Fibroblast of peridontal ligament (primary cell): ENCODE data around the gene COASY.
"Not testable (repeated sequence)": the region's sequence is repeated elsewhere in the genome, so short reads cannot be mapped to it uniquely, and the experiment has no call there.

Experiments used
- DNase-seq: peaks from one replicate; pipeline ENCODE4 v3.0.0-alpha.2; 2010; ENCODE audit errors: extremely low read depth

Gene COASY

DNA sequence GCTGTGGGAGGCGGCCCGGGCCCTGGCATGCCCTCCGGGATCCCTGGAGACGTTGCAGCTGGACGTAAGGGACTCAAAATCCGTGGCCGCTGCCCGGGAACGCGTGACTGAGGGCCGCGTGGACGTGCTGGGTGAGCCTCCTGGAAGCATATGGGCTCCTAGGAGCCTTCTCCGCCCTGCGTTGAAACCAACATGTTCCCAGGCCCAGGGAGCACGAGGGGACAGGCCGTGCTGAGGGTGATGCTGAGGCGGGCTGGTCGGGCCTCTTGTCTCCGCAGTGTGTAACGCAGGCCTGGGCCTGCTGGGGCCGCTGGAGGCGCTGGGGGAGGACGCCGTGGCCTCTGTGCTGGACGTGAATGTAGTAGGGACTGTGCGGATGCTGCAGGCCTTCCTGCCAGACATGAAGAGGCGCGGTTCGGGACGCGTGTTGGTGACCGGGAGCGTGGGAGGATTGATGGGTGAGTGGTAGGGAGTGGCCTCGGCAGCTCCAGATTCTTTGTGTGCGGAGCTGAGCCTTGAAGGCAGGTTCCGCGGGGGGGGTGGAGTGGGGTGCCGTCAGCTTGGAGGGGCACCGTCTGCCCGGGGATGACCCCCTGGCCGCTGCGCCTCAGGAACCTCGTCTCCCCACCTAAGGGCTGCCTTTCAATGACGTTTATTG is 8.7 kb upstream of the COASY start:
- DNase-seq = no peak

DNA sequence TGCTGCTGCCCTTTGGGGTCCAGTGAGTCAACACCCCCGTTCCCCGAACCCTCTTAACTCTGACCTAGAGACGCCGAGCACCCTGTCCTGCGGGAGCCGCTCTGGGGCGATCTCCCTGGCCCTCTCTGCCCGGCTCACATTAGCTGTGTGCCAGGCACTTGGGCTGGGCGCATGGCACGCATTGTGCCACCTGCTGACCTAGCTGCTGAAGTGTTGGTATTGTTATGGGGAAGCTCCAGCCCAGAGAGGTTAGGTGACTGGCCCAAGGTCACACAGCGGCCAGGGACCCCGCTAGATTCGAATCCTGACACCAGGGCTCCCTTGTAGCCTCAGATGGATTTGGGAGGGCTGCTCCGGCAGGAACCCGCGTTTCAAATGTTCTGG is 8.1 kb upstream of the COASY start:
- DNase-seq = no peak

DNA sequence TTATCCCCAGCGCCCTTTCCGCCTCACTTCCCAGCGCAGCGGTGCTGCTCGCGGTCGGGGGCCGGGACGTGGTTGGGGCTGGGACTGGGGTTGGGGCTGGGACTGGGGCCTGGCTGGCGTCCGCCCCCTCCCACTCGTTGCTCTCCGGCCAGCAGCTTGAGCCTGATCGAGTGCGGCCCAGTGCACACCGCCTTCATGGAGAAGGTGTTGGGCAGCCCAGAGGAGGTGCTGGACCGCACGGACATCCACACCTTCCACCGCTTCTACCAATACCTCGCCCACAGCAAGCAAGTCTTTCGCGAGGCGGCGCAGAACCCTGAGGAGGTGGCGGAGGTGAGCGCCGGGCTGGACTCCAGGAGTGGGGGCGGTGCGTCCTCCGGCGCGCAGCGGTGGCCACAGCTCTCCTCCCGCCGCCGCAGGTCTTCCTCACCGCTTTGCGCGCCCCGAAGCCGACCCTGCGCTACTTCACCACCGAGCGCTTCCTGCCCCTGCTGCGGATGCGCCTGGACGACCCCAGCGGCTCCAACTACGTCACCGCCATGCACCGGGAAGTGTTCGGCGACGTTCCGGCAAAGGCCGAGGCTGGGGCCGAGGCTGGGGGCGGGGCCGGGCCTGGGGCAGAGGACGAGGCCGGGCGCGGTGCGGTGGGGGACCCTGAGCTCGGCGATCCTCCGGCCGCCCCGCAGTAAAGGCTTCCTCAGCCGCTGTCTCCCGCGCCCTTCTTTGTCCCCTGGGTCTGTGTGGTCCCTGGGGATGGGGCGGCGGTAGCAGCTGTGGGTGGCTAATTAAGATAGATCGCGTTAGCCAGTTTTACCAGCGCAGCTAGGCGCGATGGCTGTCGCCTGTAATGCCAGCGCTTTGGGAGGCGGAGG is 7.5 kb upstream of the COASY start:
- peak; percentile 63 for DNase-seq

- DNase-seq = no peak
Measured at GRCh38 chr17:42555122-42555622, 6.8 kb upstream of the COASY start.

DNA sequence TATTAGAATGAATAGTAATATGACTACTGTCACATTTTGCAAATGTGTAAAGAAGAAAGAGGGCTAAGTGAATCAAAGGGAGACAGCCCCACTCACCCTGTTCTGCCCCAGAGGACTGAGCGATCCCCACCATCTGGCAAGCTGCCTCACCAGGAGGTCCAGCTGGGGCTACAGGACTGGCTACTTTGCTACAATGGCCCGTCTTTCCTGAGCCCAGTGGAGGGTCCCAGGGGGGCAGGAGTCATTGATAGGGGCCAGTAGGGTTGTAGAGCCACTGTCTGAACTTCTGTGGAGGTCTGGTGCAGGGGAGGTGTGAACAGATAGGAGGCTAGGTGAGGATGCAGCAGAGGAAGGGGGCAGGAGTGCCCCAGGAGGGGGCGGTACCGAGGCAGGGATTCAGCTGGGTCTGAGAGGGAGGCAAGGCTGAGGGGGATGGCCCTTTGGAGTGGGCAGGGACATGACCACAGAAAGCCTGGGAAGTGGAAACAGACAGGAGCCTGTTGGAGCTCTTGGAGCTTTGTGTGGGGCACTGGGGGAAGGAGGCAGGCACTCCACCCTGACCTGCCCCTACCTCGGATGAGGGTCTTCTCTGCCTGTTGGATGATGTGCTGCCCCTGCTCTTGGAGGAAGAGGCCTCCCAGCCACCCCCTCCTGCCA is 5.9 kb upstream of the COASY start:
- not testable (repeated sequence) for DNase-seq

GRCh38 chr17:42559075-42559474 is 2.9 kb upstream of the COASY start:
- no peak for DNase-seq

- DNase-seq = no peak
Measured at GRCh38 chr17:42560246-42560645, 1.7 kb upstream of the COASY start.

DNA sequence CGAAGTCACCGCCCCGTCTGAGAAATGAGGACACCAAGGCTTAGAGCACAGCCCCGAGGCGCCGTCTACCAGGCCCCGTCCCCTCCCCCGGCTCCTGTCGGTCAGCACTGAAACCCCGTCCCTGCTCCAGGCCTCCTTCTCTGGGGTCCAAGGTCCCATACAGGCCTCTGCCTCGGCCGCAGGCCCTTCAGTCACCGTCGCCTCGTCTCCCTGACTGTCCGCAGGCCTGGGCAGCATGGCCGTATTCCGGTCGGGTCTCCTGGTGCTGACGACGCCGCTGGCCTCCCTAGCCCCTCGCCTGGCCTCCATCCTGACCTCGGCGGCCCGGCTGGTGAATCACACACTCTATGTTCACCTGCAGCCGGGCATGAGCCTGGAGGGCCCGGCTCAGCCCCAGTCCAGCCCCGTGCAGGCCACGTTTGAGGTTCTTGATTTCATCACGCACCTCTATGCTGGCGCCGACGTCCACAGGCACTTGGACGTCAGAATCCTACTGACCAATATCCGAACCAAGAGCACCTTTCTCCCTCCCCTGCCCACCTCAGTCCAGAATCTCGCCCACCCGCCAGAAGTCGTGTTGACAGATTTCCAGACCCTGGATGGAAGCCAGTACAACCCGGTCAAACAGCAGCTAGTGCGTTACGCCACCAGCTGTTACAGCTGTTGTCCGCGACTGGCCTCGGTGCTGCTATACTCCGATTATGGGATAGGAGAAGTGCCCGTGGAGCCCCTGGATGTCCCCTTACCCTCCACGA is 617 bp downstream of the COASY start:
- peak; percentile 21 for DNase-seq

DNA sequence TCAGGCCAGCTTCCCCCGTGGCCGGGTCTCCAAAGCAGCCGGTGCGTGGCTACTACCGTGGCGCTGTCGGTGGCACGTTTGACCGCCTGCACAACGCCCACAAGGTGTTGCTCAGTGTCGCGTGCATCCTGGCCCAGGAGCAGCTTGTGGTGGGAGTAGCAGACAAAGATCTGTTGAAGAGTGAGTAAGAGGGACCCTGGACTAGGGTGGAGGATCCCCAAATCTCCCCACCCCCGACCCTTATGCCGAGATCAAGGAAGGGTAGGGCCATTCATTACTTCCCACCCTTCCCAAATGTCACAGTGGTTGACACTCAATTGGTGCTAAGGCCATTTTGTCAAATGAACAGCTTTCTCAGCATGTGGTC is 1.2 kb downstream of the COASY start:
- DNase-seq = no peak

- no peak for DNase-seq
Measured at GRCh38 chr17:42563543-42563942, 1.6 kb downstream of the COASY start.

DNA sequence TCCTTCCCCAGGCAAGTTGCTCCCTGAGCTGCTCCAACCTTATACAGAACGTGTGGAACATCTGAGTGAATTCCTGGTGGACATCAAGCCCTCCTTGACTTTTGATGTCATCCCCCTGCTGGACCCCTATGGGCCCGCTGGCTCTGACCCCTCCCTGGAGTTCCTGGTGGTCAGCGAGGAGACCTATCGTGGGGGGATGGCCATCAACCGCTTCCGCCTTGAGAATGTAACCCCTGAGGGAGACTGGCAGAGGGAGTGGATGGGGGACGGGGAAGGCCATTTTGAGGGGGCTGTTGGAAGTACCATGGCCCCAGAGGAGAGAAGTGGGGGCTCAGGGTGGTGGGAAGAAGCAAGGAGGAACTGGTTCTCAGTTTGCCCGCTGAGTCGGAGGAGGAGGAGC is 2.0 kb downstream of the COASY start:
- DNase-seq = no peak

- DNase-seq = no peak
Measured at GRCh38 chr17:42564815-42565522, 3.0 kb downstream of the COASY start.

GRCh38 chr17:42565523-42566214 is 3.7 kb downstream of the COASY start:
- DNase-seq = no peak

DNA sequence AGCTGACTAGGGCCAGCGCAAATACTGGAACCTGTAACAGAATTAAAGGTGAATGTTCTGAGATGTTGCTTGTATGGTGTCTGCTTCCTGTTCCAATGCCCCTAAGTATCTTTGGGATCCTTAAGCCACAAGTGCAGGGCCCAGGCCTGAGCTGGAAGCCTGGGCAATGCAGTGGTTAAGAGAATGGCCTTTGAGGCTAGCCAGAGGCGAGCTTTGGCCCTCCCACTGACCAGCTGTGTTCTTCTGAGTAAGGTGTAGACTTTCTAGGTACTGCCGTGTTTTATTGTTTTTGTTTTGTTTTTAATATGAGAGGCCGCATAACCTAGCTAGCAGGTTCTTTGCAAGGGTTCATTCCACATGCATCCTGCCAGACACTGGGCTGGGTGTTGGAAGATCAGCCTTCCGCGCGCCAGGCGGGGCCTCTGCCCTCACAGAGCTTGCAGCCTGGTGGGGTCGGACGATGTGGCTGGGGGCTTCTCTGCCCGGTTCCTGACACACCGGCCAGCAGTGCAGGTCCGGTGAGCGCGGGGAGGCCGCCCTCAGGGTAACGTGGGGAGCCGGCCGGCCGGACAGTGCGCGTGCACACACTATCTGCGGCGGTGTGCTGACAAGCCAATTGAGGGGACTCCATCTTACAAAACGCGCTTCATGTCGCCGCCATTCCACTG is 4.4 kb downstream of the COASY start:
- DNase-seq = no peak

DNA sequence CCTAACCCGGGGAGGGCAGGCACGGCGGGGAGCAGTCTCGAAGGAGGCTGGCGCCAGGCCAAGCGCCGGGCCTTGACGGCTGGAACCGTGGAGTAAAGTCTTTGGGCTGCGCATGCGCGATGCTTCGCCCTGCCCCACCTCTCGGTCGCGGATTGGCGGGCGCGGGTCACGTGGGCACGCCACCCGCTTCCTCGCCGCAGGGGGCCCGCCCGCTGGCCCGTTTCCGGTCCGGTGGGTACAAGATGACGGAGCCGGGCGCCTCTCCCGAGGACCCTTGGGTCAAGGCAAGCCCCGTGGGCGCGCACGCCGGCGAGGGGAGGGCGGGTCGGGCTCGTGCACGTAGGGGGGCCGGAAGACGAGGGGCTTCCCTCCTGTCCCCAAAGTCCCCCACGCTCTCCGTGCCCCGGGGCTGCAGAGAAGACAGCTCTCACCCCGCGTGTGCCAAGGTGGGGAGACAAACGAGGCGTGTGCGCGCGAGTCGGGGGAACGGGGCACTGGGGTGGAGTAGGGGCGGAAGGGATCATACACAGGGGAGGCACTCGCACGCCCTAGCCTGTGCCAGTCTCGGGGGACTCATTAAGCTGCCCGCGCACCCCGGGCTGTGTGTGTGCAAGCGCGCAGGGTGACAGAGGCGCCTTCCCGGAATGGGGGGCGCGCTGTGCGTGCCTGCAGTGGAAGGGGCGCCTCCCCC is 5.1 kb downstream of the COASY start, which contains the start of gene MLX:
MLX (plus strand) TSS at position 218 of the 691 bp plus-strand sequence; CDS start at position 243, 25 bp downstream.
- DNase-seq = peak; percentile 83

- DNase-seq = no peak
Measured at GRCh38 chr17:42568341-42569111, 6.6 kb downstream of the COASY start.

DNA sequence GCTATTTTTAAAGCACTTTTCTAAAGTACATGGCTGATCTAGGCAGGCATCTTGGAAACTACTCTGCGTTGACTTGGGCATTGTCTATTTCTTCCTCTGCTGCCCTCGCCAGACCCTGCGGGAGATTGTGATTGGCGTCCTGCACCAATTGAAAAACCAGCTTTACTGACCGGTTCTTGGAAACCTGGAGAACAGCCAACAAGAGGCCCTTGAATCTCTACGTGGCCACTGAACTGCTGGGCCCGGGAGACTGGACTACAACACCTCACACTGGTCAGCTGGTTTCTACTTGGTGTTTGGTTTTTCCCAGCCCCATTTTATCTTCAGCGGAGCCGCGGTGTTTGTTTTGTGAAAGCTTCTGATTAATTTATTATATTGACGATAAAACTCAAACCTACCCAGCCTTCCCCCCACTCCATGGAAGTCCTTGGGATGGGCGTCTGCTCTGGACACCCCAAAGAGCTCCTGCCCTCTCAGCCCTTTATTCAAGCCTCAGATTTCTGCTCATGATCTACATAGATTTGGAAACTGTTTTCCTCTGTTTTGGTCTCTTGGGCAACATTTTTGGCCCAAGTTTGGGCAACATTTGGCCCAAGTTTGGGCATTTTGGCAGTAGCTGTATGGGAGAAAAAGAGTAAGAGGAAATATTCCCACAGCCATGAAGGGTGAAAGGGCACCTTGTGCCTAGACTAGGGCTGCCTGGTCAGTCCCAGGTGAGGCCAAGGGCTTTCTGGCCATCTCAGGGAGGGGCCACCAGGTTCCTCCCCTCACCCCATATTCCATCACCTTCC is 9.7 kb downstream of the COASY start:
- DNase-seq = peak; percentile 31

GRCh38 chr17:42573095-42573494 is 11.1 kb downstream of the COASY start:
- DNase-seq = no peak
